CD4-positive, alpha-beta memory T cell (primary cell): ENCODE measurements around the gene CMTM5. TPM values are rescaled to one million over a fixed set of nuclear protein-coding genes. Genes with fewer than 3 reads are reported as not detected.
"Not testable (repeated sequence)": the region's sequence is repeated elsewhere in the genome, so short reads cannot be mapped to it uniquely, and the experiment has no call there.

Experiments
- CTCF ChIA-PET: fragments of 350-600 bp; sonication (Branson Sonifier 250); formaldehyde crosslinking; loops from one replicate; lab custom pipeline; 2021; ENCODE audit warnings: inconsistent platforms; ENCODE audit not compliant: partially characterized antibody; lab: Charles Lee
- POLR2A ChIA-PET: fragments of 350-600 bp; sonication (Branson Sonifier 250); formaldehyde crosslinking; loops from one replicate; lab custom pipeline; 2021; ENCODE audit not compliant: partially characterized antibody; lab: Charles Lee
- DNase-seq, 5 donors: peaks; one replicate each; pipeline versions ENCODE4 v3.0.0 to v3.0.0-alpha.2; 2020 to 2022; ENCODE audit warnings: mixed read lengths in 1 of 5
- H3K27ac ChIP-seq: one replicate; pipeline ENCODE4 v1.7.0; 2013; ENCODE audit warnings: low read depth, low read length
- H3K27me3 ChIP-seq: 2 replicates; pipeline ENCODE4 v1.7.0; 2013; ENCODE audit warnings: mild to moderate bottlenecking, low read length, moderate library complexity; ENCODE audit not compliant: insufficient read depth
- H3K36me3 ChIP-seq: 2 replicates; pipeline ENCODE4 v1.7.0; 2013; ENCODE audit warnings: mild to moderate bottlenecking, low read length, moderate library complexity; ENCODE audit not compliant: insufficient read depth
- H3K4me1 ChIP-seq: 2 replicates; pipeline ENCODE4 v1.7.0; 2013; ENCODE audit warnings: mild to moderate bottlenecking, low read length, moderate library complexity; ENCODE audit not compliant: insufficient read depth
- H3K4me3 ChIP-seq, 2 donors: one replicate each; pipeline ENCODE4 v1.7.0; 2013; ENCODE audit warnings: low read length in 2 of 2, mild to moderate bottlenecking in 1 of 2
- H3K9me3 ChIP-seq, 2 donors: one replicate each; pipeline ENCODE4 v1.7.0; 2013; ENCODE audit warnings: low read length in 2 of 2, control low read depth in 1 of 2; ENCODE audit not compliant: control insufficient read depth in 1 of 2
- H3K27ac Mint-ChIP-seq, 7 donors: one replicate each; pipeline ENCODE4 v1.8.0; 2020 to 2021; ENCODE audit warnings: mixed read lengths in 7 of 7, mild to moderate bottlenecking in 6 of 7, inconsistent platforms in 3 of 7, moderate library complexity in 3 of 7
- H3K27me3 Mint-ChIP-seq, 2 donors: one replicate each; pipeline ENCODE4 v1.8.0; 2020 to 2021; ENCODE audit warnings: mixed read lengths in 2 of 2
- H3K36me3 Mint-ChIP-seq, 2 donors: one replicate each; pipeline ENCODE4 v1.8.0; 2020 to 2021; ENCODE audit warnings: mixed read lengths in 2 of 2, inconsistent platforms in 1 of 2, mild to moderate bottlenecking in 1 of 2
- H3K4me1 Mint-ChIP-seq, 4 donors: one replicate each; pipeline ENCODE4 v1.8.0; 2020 to 2021; ENCODE audit warnings: mixed read lengths in 4 of 4, mild to moderate bottlenecking in 1 of 4
- H3K4me3 Mint-ChIP-seq, 8 donors: one replicate each; pipeline ENCODE4 v1.8.0; 2020 to 2021; ENCODE audit warnings: mixed read lengths in 8 of 8, mild to moderate bottlenecking in 7 of 8, moderate library complexity in 6 of 8, inconsistent platforms in 3 of 8
- H3K9me3 Mint-ChIP-seq, 8 donors: one replicate each; pipeline ENCODE4 v1.8.0; 2020 to 2021; ENCODE audit warnings: mixed read lengths in 8 of 8, mild to moderate bottlenecking in 5 of 8, inconsistent platforms in 3 of 8, moderate library complexity in 1 of 8
- intact Hi-C: fragments of 100-400 bp; cut with micrococcal nuclease; formaldehyde crosslinking; loops from one replicate; pipeline ENCODE4 v1.15.1; 2023
- polyA plus RNA-seq, 2 donors: library from polyadenylated mRNA; unstranded; fragments of 300-500 nt; fragmentation: Illumina TruSeq; gene quantifications; one replicate each; pipeline ENCODE4 v1.2.3, GENCODE V29; 2021
- total RNA-seq, 2 experiments: library from RNA; stranded (reverse); gene quantifications; one replicate each; pipeline ENCODE4 v1.2.3, GENCODE V29; 2021

CMTM5 gene
- total and polyA plus RNA-seq, 4 experiments from 2014 or later: not detected

GRCh38 chr14:23414906-23415820 lies 38.3 kb downstream of the CMTM5 start:
- DNase-seq: no peak
- Mint-ChIP-seq H3K4me1 (no peaks in the 10 kb centered on the region), H3K36me3 (no peaks in the 10 kb centered on the region), H3K9me3 (peaks cover 0 to 2% (median 0%) of the 10 kb centered on the region in 8 donors), H3K4me3 (no peak overlapping the region), H3K27me3 (peaks cover 4 to 12% of the 10 kb centered on the region in 2 donors), H3K27ac (peak overlapping the region in 1 of 7 donors; percentile 51)
- ChIA-PET POLR2A (no interaction called here), CTCF (interaction anchor here (1.0 kb wide), 2 partner anchors 8 to 35 kb away, joined by 3 read pairs; no protein-coding TSS in a partner anchor)
- H3K27ac ChIP-seq: no peak overlapping the region
- no peaks in the 10 kb centered on the region for H3K9me3 ChIP-seq
- H3K36me3 ChIP-seq: no peaks in the 10 kb centered on the region
- H3K4me1 ChIP-seq: no peaks in the 10 kb centered on the region
- no peaks in the 10 kb centered on the region for H3K27me3 ChIP-seq
- intact Hi-C loops: no loop called here
- H3K4me3 ChIP-seq: no peak overlapping the region

- ChIA-PET POLR2A (no interaction called here), CTCF (interaction anchor here (1.5 kb wide), 1 partner anchor 36 kb away, joined by 3 read pairs; no protein-coding TSS in a partner anchor)
- no peak overlapping the region for H3K27ac Mint-ChIP-seq
- H3K36me3 Mint-ChIP-seq: no peaks in the 10 kb centered on the region
- no peaks in the 10 kb centered on the region for H3K36me3 ChIP-seq
- DNase-seq: no peak
- H3K4me3 ChIP-seq: no peak overlapping the region
- H3K4me1 Mint-ChIP-seq: no peaks in the 10 kb centered on the region
- no peak overlapping the region for H3K27ac ChIP-seq
- H3K4me1 ChIP-seq: no peaks in the 10 kb centered on the region
- peaks cover 3 to 6% of the 10 kb centered on the region in 2 donors for H3K27me3 Mint-ChIP-seq
- H3K4me3 Mint-ChIP-seq: no peak overlapping the region
- no peaks in the 10 kb centered on the region for H3K9me3 ChIP-seq
- peaks cover 0 to 2% (median 0%) of the 10 kb centered on the region in 8 donors for H3K9me3 Mint-ChIP-seq
- no peaks in the 10 kb centered on the region for H3K27me3 ChIP-seq
- intact Hi-C loops: no loop called here
These were observed 39.3 kb downstream of the CMTM5 start for GRCh38 chr14:23415821-23416778.

- Mint-ChIP-seq H3K36me3 (no peaks in the 10 kb centered on the region), H3K9me3 (peaks cover 0 to 2% (median 0%) of the 10 kb centered on the region in 8 donors), H3K27me3 (peaks cover 3 to 6% of the 10 kb centered on the region in 2 donors), H3K4me1 (no peaks in the 10 kb centered on the region), H3K27ac (no peak overlapping the region), H3K4me3 (no peak overlapping the region)
- Histone ChIP-seq H3K27me3 (no peaks in the 10 kb centered on the region), H3K27ac (no peak overlapping the region), H3K36me3 (no peaks in the 10 kb centered on the region), H3K4me3 (no peak overlapping the region), H3K4me1 (no peaks in the 10 kb centered on the region), H3K9me3 (no peaks in the 10 kb centered on the region)
- intact Hi-C loops: no loop called here
- no peak for DNase-seq
- POLR2A ChIA-PET: no interaction called here
- CTCF ChIA-PET: interaction anchor here (1.5 kb wide), 1 partner anchor 36 kb away, joined by 3 read pairs; no protein-coding TSS in a partner anchor
These were observed 40.0 kb downstream of the CMTM5 start for GRCh38 chr14:23416801-23417200.

GRCh38 chr14:23417269-23417668 lies 40.4 kb downstream of the CMTM5 start:
- H3K36me3 Mint-ChIP-seq, POLR2A ChIA-PET, H3K4me3 ChIP-seq, intact Hi-C loops, H3K27me3 ChIP-seq, H3K9me3 Mint-ChIP-seq, H3K27ac Mint-ChIP-seq, H3K4me1 Mint-ChIP-seq, H3K27ac ChIP-seq, H3K4me3 Mint-ChIP-seq, H3K27me3 Mint-ChIP-seq, H3K36me3 ChIP-seq, H3K9me3 ChIP-seq, H3K4me1 ChIP-seq, DNase-seq: not testable (repeated sequence)
- CTCF ChIA-PET: interaction anchor here (1.5 kb wide), 1 partner anchor 37 kb away, joined by 3 read pairs; no protein-coding TSS in a partner anchor

- peaks cover 3 to 6% of the 10 kb centered on the region in 2 donors for H3K27me3 Mint-ChIP-seq
- no peak overlapping the region for H3K4me3 Mint-ChIP-seq
- no peak overlapping the region for H3K27ac ChIP-seq
- H3K9me3 ChIP-seq: no peaks in the 10 kb centered on the region
- H3K36me3 ChIP-seq: no peaks in the 10 kb centered on the region
- no peak overlapping the region for H3K4me3 ChIP-seq
- H3K36me3 Mint-ChIP-seq: no peaks in the 10 kb centered on the region
- H3K27me3 ChIP-seq: no peaks in the 10 kb centered on the region
- H3K27ac Mint-ChIP-seq: peak overlapping the region in 1 of 7 donors; percentile 13
- ChIA-PET POLR2A (no interaction called here), CTCF (no interaction called here)
- no peak for DNase-seq
- H3K9me3 Mint-ChIP-seq: peaks cover 0 to 2% (median 0%) of the 10 kb centered on the region in 8 donors
- intact Hi-C loops: no loop called here
- H3K4me1 Mint-ChIP-seq: no peaks in the 10 kb centered on the region
- no peaks in the 10 kb centered on the region for H3K4me1 ChIP-seq
These were observed 41.2 kb downstream of the CMTM5 start for GRCh38 chr14:23418021-23418420.

- H3K27ac Mint-ChIP-seq, H3K36me3 ChIP-seq, H3K4me3 Mint-ChIP-seq, intact Hi-C loops, H3K4me3 ChIP-seq, H3K27me3 ChIP-seq, H3K27me3 Mint-ChIP-seq, H3K4me1 ChIP-seq, H3K36me3 Mint-ChIP-seq, DNase-seq, H3K9me3 ChIP-seq, CTCF ChIA-PET, H3K9me3 Mint-ChIP-seq, H3K27ac ChIP-seq, H3K4me1 Mint-ChIP-seq, POLR2A ChIA-PET: not testable (repeated sequence)
These were observed 42.8 kb downstream of the CMTM5 start for GRCh38 chr14:23419646-23420045.

- Mint-ChIP-seq H3K9me3 (peaks cover 0 to 2% (median 0%) of the 10 kb centered on the region in 8 donors), H3K27ac (no peak overlapping the region), H3K4me1 (no peaks in the 10 kb centered on the region), H3K4me3 (no peak overlapping the region), H3K36me3 (no peaks in the 10 kb centered on the region), H3K27me3 (peaks cover 3 to 4% of the 10 kb centered on the region in 2 donors)
- no peak overlapping the region for H3K27ac ChIP-seq
- H3K27me3 ChIP-seq: no peaks in the 10 kb centered on the region
- H3K9me3 ChIP-seq: no peaks in the 10 kb centered on the region
- no peaks in the 10 kb centered on the region for H3K36me3 ChIP-seq
- intact Hi-C loops: no loop called here
- CTCF ChIA-PET: no interaction called here
- H3K4me3 ChIP-seq: no peak overlapping the region
- H3K4me1 ChIP-seq: no peaks in the 10 kb centered on the region
- DNase-seq: no peak
- POLR2A ChIA-PET: no interaction called here
These were observed 44.7 kb downstream of the CMTM5 start for GRCh38 chr14:23421594-23421993.
